A549 (cell line): ENCODE measurements around the gene AGXT. TPM values are rescaled to one million over a fixed set of nuclear protein-coding genes. Genes with fewer than 3 reads are reported as not detected.

Source experiments
- ATAC-seq, 2 experiments: fragments of 200-7000 bp in 1 of 2; fragments of >200 bp in 1 of 2; cut with Nextera tagmentation in 1 of 2; cut with Tn5 transposase in 1 of 2; 3 replicates each; pipeline versions ENCODE4 v1.8.0 to v1.9.1; 2018 to 2020; ENCODE audit warnings: mild to moderate bottlenecking in 1 of 2, moderate library complexity in 1 of 2
- CTCF ChIA-PET: fragments of 300-600 bp; sonication (Branson Sonifier 250); formaldehyde crosslinking; extraction: SDS; loops from one replicate; lab custom pipeline; 2021; ENCODE audit warnings: antibody characterized with exemption, inconsistent platforms; lab: Yijun Ruan, JAX
- POLR2A ChIA-PET: fragments of 350-600 bp; formaldehyde crosslinking; extraction: SDS; loops from one replicate; lab custom pipeline; 2021; ENCODE audit warnings: antibody characterized with exemption, inconsistent platforms; lab: Yijun Ruan, JAX
- DNase-seq, 2 experiments: peaks; one replicate each; pipeline versions ENCODE4 v3.0.0 to v3.0.0-alpha.2; 2011 to 2016; ENCODE audit warnings: low read depth in 1 of 2, low spot score in 1 of 2
- FAIRE-seq: peaks from 2 replicates; lab custom pipeline; 2011; peaks lifted over from hg19 to GRCh38; lab: Jason Lieb, UNC
- H3K27ac ChIP-seq, 2 experiments: fragments of >200 bp; sonication (Bioruptor Twin); formaldehyde crosslinking; 3 replicates each; pipeline ENCODE4 v1.5.1; 2016 to 2017
- H3K4me1 ChIP-seq: fragments of >200 bp; sonication (Bioruptor Twin); formaldehyde crosslinking; 3 replicates; pipeline ENCODE4 v1.6.1; 2016
- H3K4me2 ChIP-seq: fragments of >200 bp; sonication (Bioruptor Twin); formaldehyde crosslinking; 3 replicates; pipeline ENCODE4 v1.6.1; 2016
- H3K4me3 ChIP-seq: fragments of >200 bp; sonication (Bioruptor Twin); formaldehyde crosslinking; 3 replicates; pipeline ENCODE4 v1.5.1; 2016
- H3K9me3 ChIP-seq: fragments of >200 bp; sonication (Bioruptor Twin); formaldehyde crosslinking; 3 replicates; pipeline ENCODE4 v1.6.1; 2016
- CBX8 ChIP-seq: fragments of 200-600 bp; sonication (generic); IDR thresholded peaks from 2 replicates; pipeline ENCODE4 v1.6.1; 2016
- CTCF ChIP-seq: fragments of >200 bp; sonication (Bioruptor Twin); formaldehyde crosslinking; IDR thresholded peaks from 3 replicates; pipeline ENCODE4 v1.5.1; 2016
- E2F6 ChIP-seq: IDR thresholded peaks from 2 replicates; pipeline ENCODE4 v1.6.1; 2012; ENCODE audit warnings: low read depth, borderline replicate concordance
- EHMT2 ChIP-seq: fragments of 200-600 bp; sonication (generic); IDR thresholded peaks from 2 replicates; pipeline ENCODE4 v1.6.1; 2016; ENCODE audit warnings: antibody characterized with exemption, low read depth, mild to moderate bottlenecking, moderate library complexity
- FOSB ChIP-seq: fragments of 250-450 bp; sonication (Bioruptor Pico); IDR thresholded peaks from 2 replicates; pipeline ENCODE4 v1.5.0; 2020; ENCODE audit warnings: mild to moderate bottlenecking, moderate library complexity
- HES2 ChIP-seq: fragments of >200 bp; sonication (Bioruptor Twin); formaldehyde crosslinking; IDR thresholded peaks from 2 replicates; pipeline ENCODE4 v1.6.1; 2016
- HEYL ChIP-seq: fragments of 250-450 bp; sonication (Bioruptor Pico); IDR thresholded peaks from 2 replicates; pipeline ENCODE4 v1.8.0; 2021; ENCODE audit warnings: mild to moderate bottlenecking, moderate library complexity
- HOXA7 ChIP-seq: fragments of 250-450 bp; sonication (Bioruptor Pico); IDR thresholded peaks from 2 replicates; pipeline ENCODE4 v1.5.0; 2020; ENCODE audit warnings: mild to moderate bottlenecking, moderate library complexity
- HOXB5 ChIP-seq: fragments of 250-450 bp; sonication (Bioruptor Pico); IDR thresholded peaks from 2 replicates; pipeline ENCODE4 v1.5.0; 2020; ENCODE audit warnings: mild to moderate bottlenecking, moderate library complexity
- JUN ChIP-seq, 2 experiments: fragments of >200 bp; sonication (Bioruptor Twin); formaldehyde crosslinking; IDR thresholded peaks; 2 replicates in 1 of 2; 3 replicates in 1 of 2; pipeline ENCODE4 v1.6.1; 2016 to 2017
- JUNB ChIP-seq: fragments of >200 bp; sonication (Bioruptor Twin); formaldehyde crosslinking; IDR thresholded peaks from 2 replicates; pipeline ENCODE4 v1.6.1; 2016
- KDM1A ChIP-seq: fragments of 200-600 bp; sonication (generic); IDR thresholded peaks from 2 replicates; pipeline ENCODE4 v1.6.1; 2016; ENCODE audit warnings: low read depth, mild to moderate bottlenecking
- MAZ ChIP-seq: fragments of 150-350 bp; IDR thresholded peaks from 2 replicates; pipeline ENCODE4 v1.6.1; 2014; ENCODE audit warnings: antibody characterized with exemption, low read depth, low read length, borderline replicate concordance
- MYC ChIP-seq: IDR thresholded peaks from 2 replicates; pipeline ENCODE4 v1.6.1; 2012; ENCODE audit warnings: mild to moderate bottlenecking, inconsistent platforms, low read length, improper control_type of control experiment, borderline replicate concordance
- NFE2L2 ChIP-seq: fragments of 150-350 bp; conservative IDR thresholded peaks from 2 replicates; pipeline ENCODE4 v1.6.1; 2014; ENCODE audit warnings: low read length
- NPAS2 ChIP-seq: fragments of 250-450 bp; sonication (Bioruptor Pico); IDR thresholded peaks from 2 replicates; pipeline ENCODE4 v1.8.0; 2022; ENCODE audit warnings: mild to moderate bottlenecking, moderate library complexity, borderline replicate concordance
- POLR2AphosphoS2 ChIP-seq: conservative IDR thresholded peaks from 2 replicates; pipeline ENCODE4 v1.6.1; 2012; ENCODE audit warnings: low read length, improper control_type of control experiment, inconsistent platforms
- REST ChIP-seq: fragments of 200-600 bp; sonication (generic); IDR thresholded peaks from 2 replicates; pipeline ENCODE4 v1.6.1; 2016; ENCODE audit warnings: antibody characterized with exemption, mild to moderate bottlenecking, moderate library complexity
- SMC3 ChIP-seq: fragments of >200 bp; sonication (Bioruptor Twin); formaldehyde crosslinking; IDR thresholded peaks from 3 replicates; pipeline ENCODE4 v1.6.1; 2018; ENCODE audit warnings: inconsistent platforms
- SREBF2 ChIP-seq: fragments of 450-650 bp; IDR thresholded peaks from 2 replicates; pipeline ENCODE4 v1.6.1; 2014; ENCODE audit warnings: mild to moderate bottlenecking, moderate library complexity
- TFCP2L1 ChIP-seq: fragments of 250-450 bp; sonication (Bioruptor Pico); IDR thresholded peaks from 2 replicates; pipeline ENCODE4 v1.5.0; 2021; ENCODE audit warnings: mild to moderate bottlenecking
- TP53 ChIP-seq: fragments of 250-450 bp; sonication (Bioruptor Pico); IDR thresholded peaks from 2 replicates; pipeline ENCODE4 v1.5.0; 2021; ENCODE audit warnings: mild to moderate bottlenecking, moderate library complexity
- ZC3H11A ChIP-seq: fragments of 450-650 bp; IDR thresholded peaks from 2 replicates; pipeline ENCODE4 v1.6.1; 2014; ENCODE audit warnings: antibody characterized with exemption, mild to moderate bottlenecking
- ZFP36 ChIP-seq: fragments of 450-650 bp; IDR thresholded peaks from 2 replicates; pipeline ENCODE4 v1.6.1; 2014; ENCODE audit warnings: borderline replicate concordance; ENCODE audit not compliant: partially characterized antibody
- ZNF302 ChIP-seq: fragments of 250-450 bp; sonication (Bioruptor Pico); IDR thresholded peaks from 2 replicates; pipeline ENCODE4 v1.9.0; 2021; ENCODE audit warnings: inconsistent platforms, mild to moderate bottlenecking, moderate library complexity
- WGBS: methylation state at CpG from one replicate; pipeline ENCODE4 v1.1.6; 2017; ENCODE audit errors: missing lambda C conversion rate; 5-methylcytosine and 5-hydroxymethylcytosine counted together
- polyA plus RNA-seq, 4 experiments: library from polyadenylated mRNA; depleted of rRNA in 3 of 4; stranded (reverse); fragments of >200 nt; fragmentation: RNase III in 1 of 4; extraction: RNeasy Plus Mini Kit Qiagen cat#74134 plus additional on column Dnase treatment in 1 of 4; gene quantifications; 2 replicates in 3 of 4; 3 replicates in 1 of 4; pipeline ENCODE4 v1.2.3, GENCODE V29; 2011 to 2017

Gene AGXT
- polyA plus RNA-seq, 2 of the 4 experiments (the other 2 are of a cell fraction): not detected

GRCh38 chr2:240874715-240875227, 6.1 kb downstream of the AGXT start:
- no peak overlapping the region for H3K27ac ChIP-seq
- no peaks in the 10 kb centered on the region for H3K9me3 ChIP-seq
- H3K4me1 ChIP-seq: no peaks in the 10 kb centered on the region
- no peak overlapping the region for H3K4me3 ChIP-seq
- H3K4me2 ChIP-seq: no peak overlapping the region
- WGBS: 89% methylated on average over 9 of the region's 12 CpGs
- CTCF ChIA-PET: interaction anchor here (1.3 to 1.4 kb wide), 2 partner anchors 8 to 23 kb away, joined by 4 to 9 read pairs; no protein-coding TSS in a partner anchor
- POLR2A ChIA-PET: no interaction called here
- DNase-seq (no peak), FAIRE-seq (no peak), ATAC-seq (no peak)
- TF ChIP-seq TP53: no peak
- no peak for TF ChIP-seq ZC3H11A
- no peak for TF ChIP-seq TFCP2L1 (CRISPR knock-in tag)
- no peak for TF ChIP-seq SREBF2
- no peak for TF ChIP-seq HOXB5 (CRISPR knock-in tag)
- no peak for TF ChIP-seq CBX8
- TF ChIP-seq FOSB: no peak
- TF ChIP-seq NFE2L2: no peak
- no peak for TF ChIP-seq HEYL (CRISPR knock-in tag)
- TF ChIP-seq E2F6: no peak
- no peak for TF ChIP-seq SMC3
- TF ChIP-seq MYC: no peak
- TF ChIP-seq NPAS2: no peak
- TF ChIP-seq ZFP36: no peak
- no peak for TF ChIP-seq ZNF302
- no peak for TF ChIP-seq POLR2AphosphoS2
- no peak for TF ChIP-seq HOXA7 (CRISPR knock-in tag)
- TF ChIP-seq MAZ: no peak

GRCh38 chr2:240875228-240876034, 6.8 kb downstream of the AGXT start:
- H3K27ac ChIP-seq: no peak overlapping the region
- no peak overlapping the region for H3K4me3 ChIP-seq
- ChIA-PET CTCF (interaction anchor here (0.5 kb wide), 1 partner anchor 12 kb away, joined by 3 read pairs; no protein-coding TSS in a partner anchor), POLR2A (no interaction called here)
- H3K4me2 ChIP-seq: no peak overlapping the region
- WGBS: 82% methylated on average over 15 of the region's 22 CpGs
- TF ChIP-seq NPAS2 (no peak), ZC3H11A (no peak), MYC (no peak), JUNB (no peak), ZFP36 (no peak), KDM1A (no peak), EHMT2 (no peak), JUN (IDR thresholded peaks at IDR 0.05) (no peak), HES2 (no peak), REST (no peak), CTCF (no peak)
- ATAC-seq: no peak
- H3K4me1 ChIP-seq: no peaks in the 10 kb centered on the region
- FAIRE-seq: no peak
- DNase-seq: no peak
- no peaks in the 10 kb centered on the region for H3K9me3 ChIP-seq
